ENCODE data around the gene DHX29. TPM values are rescaled to one million over a fixed set of nuclear protein-coding genes. Genes with fewer than 3 reads are reported as not detected.

DHX29 gene
- total RNA-seq, 4 donors from 2014 or later = 22.9 to 28.5 (median 27.5) TPM

GRCh38 chr5:55294935-55295334 is 12.6 kb downstream of the DHX29 start:
- H3K4me3 ChIP-seq = no peak overlapping the region
- H3K4me1 ChIP-seq = no peaks in the 10 kb centered on the region
- no peak overlapping the region for H3K27ac ChIP-seq
- no peak for DNase-seq (ENCODE audit: low spot score in 2 of 2)
- peaks cover 0 to 65% (median 18%) of the 10 kb centered on the region in 3 donors for H3K36me3 ChIP-seq
- 95 to 97% methylated on average over 1 of the region's 1 CpG for WGBS, 2 donors
- no peaks in the 10 kb centered on the region for H3K9me3 ChIP-seq
- no peaks in the 10 kb centered on the region for H3K27me3 ChIP-seq
- TF ChIP-seq EP300 (IDR thresholded peaks at IDR 0.05) (no peak), CTCF (IDR thresholded peaks at IDR 0.05) (no peak)

GRCh38 chr5:55290991-55291390 is 16.5 kb downstream of the DHX29 start:
- WGBS, 2 donors = 80 to 86% methylated on average over 2 of the region's 2 CpGs
- peaks cover 0 to 99% (median 27%) of the 10 kb centered on the region in 3 donors for H3K36me3 ChIP-seq

GRCh38 chr5:55289808-55290207 is 17.7 kb downstream of the DHX29 start:
- H3K4me1 ChIP-seq = no peaks in the 10 kb centered on the region
- H3K36me3 ChIP-seq = peaks cover 0 to 99% (median 20%) of the 10 kb centered on the region in 3 donors
- no peak overlapping the region for H3K4me3 ChIP-seq
- no peak for DNase-seq (ENCODE audit: low spot score in 2 of 2)
- H3K27me3 ChIP-seq = no peaks in the 10 kb centered on the region
- no peak overlapping the region for H3K27ac ChIP-seq
- TF ChIP-seq CTCF (IDR thresholded peaks at IDR 0.05) (no peak), EP300 (IDR thresholded peaks at IDR 0.05) (no peak)
- no peaks in the 10 kb centered on the region for H3K9me3 ChIP-seq

More at GRCh38 chr5:55290991-55291390, 16.5 kb downstream of the DHX29 start:
- no peak overlapping the region for H3K4me3 ChIP-seq
- TF ChIP-seq POLR2A (IDR thresholded peaks at IDR 0.05) (no peak), CTCF (IDR thresholded peaks at IDR 0.05) (no peak), EP300 (IDR thresholded peaks at IDR 0.05) (no peak)
- H3K9me3 ChIP-seq = no peaks in the 10 kb centered on the region
- no peak overlapping the region for H3K27ac ChIP-seq
- no peaks in the 10 kb centered on the region for H3K27me3 ChIP-seq
- H3K4me1 ChIP-seq = no peaks in the 10 kb centered on the region
- DNase-seq (ENCODE audit: low spot score in 2 of 2) = no peak

GRCh38 chr5:55286411-55286933 is 21.0 kb downstream of the DHX29 start:
- Histone ChIP-seq H3K36me3 (peaks cover 4 to 99% (median 14%) of the 10 kb centered on the region in 3 donors), H3K4me1 (no peaks in the 10 kb centered on the region), H3K4me3 (no peak overlapping the region), H3K27me3 (no peaks in the 10 kb centered on the region), H3K27ac (no peak overlapping the region), H3K9me3 (no peaks in the 10 kb centered on the region)
- no peak for DNase-seq (ENCODE audit: low spot score in 2 of 2)
- 77 to 87% methylated on average over 1 of the region's 1 CpG for WGBS, 2 donors
- no peak for TF ChIP-seq CTCF (IDR thresholded peaks at IDR 0.05)

- peaks cover 4 to 100% (median 13%) of the 10 kb centered on the region in 3 donors for H3K36me3 ChIP-seq
- no peak overlapping the region for H3K4me3 ChIP-seq
- H3K27me3 ChIP-seq = no peaks in the 10 kb centered on the region
- no peaks in the 10 kb centered on the region for H3K4me1 ChIP-seq
- WGBS, 2 donors = 75 to 76% methylated on average over 4 of the region's 4 CpGs
- no peak overlapping the region for H3K27ac ChIP-seq
- no peak for DNase-seq (ENCODE audit: low spot score in 2 of 2)
- no peaks in the 10 kb centered on the region for H3K9me3 ChIP-seq
- TF ChIP-seq EP300 (IDR thresholded peaks at IDR 0.05) (no peak), POLR2A (IDR thresholded peaks at IDR 0.05) (no peak), CTCF (IDR thresholded peaks at IDR 0.05) (no peak)
Measured at GRCh38 chr5:55278778-55279177, 28.7 kb downstream of the DHX29 start.
